HEK293 (cell line): Measurements from ENCODE around the gene RPS27.

Source experiments
- CTCF ChIP-seq: fragments of 450-650 bp; formaldehyde crosslinking; IDR thresholded peaks from 2 replicates; pipeline ENCODE4 v1.5.1; 2016; ENCODE audit warnings: missing biosample characterization, missing genetic modification characterization
- HOXA7 ChIP-seq: sonication (generic); formaldehyde crosslinking; IDR thresholded peaks from 2 replicates; pipeline ENCODE4 v1.8.1; 2022; ENCODE audit warnings: missing genetic modification reagents, borderline replicate concordance
- ZBTB10 ChIP-seq: fragments of 450-650 bp; formaldehyde crosslinking; IDR thresholded peaks from 2 replicates; pipeline ENCODE4 v1.5.1; 2016; ENCODE audit warnings: missing biosample characterization, missing genetic modification characterization
- ZNF274 ChIP-seq, 2 experiments: fragments of 200-500 bp in 1 of 2; fragments of 450-650 bp in 1 of 2; sonication (Bioruptor generic) in 1 of 2; formaldehyde crosslinking in 1 of 2; IDR thresholded peaks; 2 replicates each; pipeline versions ENCODE4 v1.5.1 to v1.6.1; 2014 to 2016; ENCODE audit warnings: borderline replicate concordance in 1 of 2, inconsistent platforms in 1 of 2, low read length in 1 of 2, missing biosample characterization in 1 of 2, missing genetic modification characterization in 1 of 2
- ZNF518A ChIP-seq: fragments of 450-650 bp; formaldehyde crosslinking; conservative IDR thresholded peaks from 2 replicates; pipeline ENCODE4 v1.5.1; 2016; ENCODE audit warnings: low read depth, missing biosample characterization, missing genetic modification characterization
- ZNF658 ChIP-seq: fragments of 450-650 bp; formaldehyde crosslinking; IDR thresholded peaks from 2 replicates; pipeline ENCODE4; 2016; ENCODE audit warnings: missing biosample characterization, missing genetic modification characterization
- ZNF776 ChIP-seq: fragments of 450-650 bp; formaldehyde crosslinking; IDR thresholded peaks from 2 replicates; pipeline ENCODE4 v1.5.0; 2017; ENCODE audit warnings: missing biosample characterization, missing genetic modification characterization, borderline replicate concordance
- ZNF843 ChIP-seq: fragments of 450-650 bp; formaldehyde crosslinking; IDR thresholded peaks from 2 replicates; pipeline ENCODE4 v1.5.1; 2016; ENCODE audit warnings: missing biosample characterization, missing genetic modification characterization

- TF ChIP-seq CTCF (tag by site-specific recombination) (no peak), ZBTB10 (no peak), ZNF518A (tag by site-specific recombination) (no peak), ZNF776 (no peak), ZNF843 (tag by site-specific recombination) (no peak), ZNF658 (tag by site-specific recombination) (no peak), ZNF274 (IDR thresholded peaks at IDR 0.05; ENCODE audit: low read length) (no peak), ZNF274 (tag by site-specific recombination; IDR thresholded peaks at IDR 0.05; ENCODE audit: borderline replicate concordance) (no peak), HOXA7 (CRISPR knock-in tag) (no peak)
Observed at GRCh38 chr1:153942766-153943549, 47.6 kb upstream of the RPS27 start.
